KMS-11 (cell line): ENCODE measurements around the gene SPC24.

ENCODE experiments used
- H2AFZ ChIP-seq: fragments of 200-600 bp; sonication (generic); 2 replicates; pipeline ENCODE4 v1.6.1; 2016; ENCODE audit warnings: antibody characterized with exemption, mixed run types, low read depth
- H3K27ac ChIP-seq: fragments of 200-600 bp; sonication (generic); 2 replicates; pipeline ENCODE4 v1.6.1; 2016; ENCODE audit warnings: mild to moderate bottlenecking, mixed run types
- H3K27me3 ChIP-seq: fragments of 200-600 bp; sonication (generic); 2 replicates; pipeline ENCODE4 v1.6.1; 2017; ENCODE audit warnings: mild to moderate bottlenecking, low read depth, mixed run types, moderate library complexity; ENCODE audit not compliant: insufficient read depth
- H3K36me3 ChIP-seq: fragments of 200-600 bp; sonication (generic); 2 replicates; pipeline ENCODE4 v1.6.1; 2017; ENCODE audit warnings: mild to moderate bottlenecking, mixed run types; ENCODE audit not compliant: insufficient read depth
- H3K4me1 ChIP-seq: fragments of 200-600 bp; sonication (generic); 2 replicates; pipeline ENCODE4 v1.6.1; 2016; ENCODE audit warnings: mild to moderate bottlenecking, low read depth, mixed run types; ENCODE audit not compliant: poor library complexity, severe bottlenecking
- H3K4me2 ChIP-seq: fragments of 200-600 bp; sonication (generic); 2 replicates; pipeline ENCODE4 v1.7.0; 2016; ENCODE audit warnings: mild to moderate bottlenecking, mixed run types
- H3K4me3 ChIP-seq: fragments of 200-600 bp; sonication (generic); IDR thresholded peaks from 2 replicates; pipeline ENCODE4 v1.6.1; 2017; ENCODE audit warnings: low read depth, low read length, mixed read lengths; ENCODE audit not compliant: insufficient read depth
- H3K79me2 ChIP-seq: fragments of 200-600 bp; sonication (generic); 2 replicates; pipeline ENCODE4 v1.6.1; 2016; ENCODE audit warnings: low read depth, mixed run types; ENCODE audit not compliant: insufficient read depth
- H3K9ac ChIP-seq: fragments of 200-600 bp; sonication (generic); 2 replicates; pipeline ENCODE4 v1.6.1; 2016; ENCODE audit warnings: mild to moderate bottlenecking, mixed run types
- H4K20me1 ChIP-seq: fragments of 200-600 bp; sonication (generic); 2 replicates; pipeline ENCODE4 v1.6.1; 2016; ENCODE audit warnings: mild to moderate bottlenecking, mixed run types; ENCODE audit not compliant: insufficient read depth
- CTCF ChIP-seq: fragments of 200-600 bp; sonication (generic); conservative IDR thresholded peaks from 2 replicates; pipeline ENCODE4 v1.6.1; 2017; ENCODE audit warnings: low read depth, mild to moderate bottlenecking, antibody characterized with exemption, low read length, moderate library complexity, mixed read lengths

SPC24 gene

GRCh38 chr19:11192957-11193939, 37.7 kb upstream of the SPC24 start:
- Histone ChIP-seq H3K9ac (no peak overlapping the region), H3K4me2 (no peak overlapping the region), H2AFZ (no peak overlapping the region), H3K27ac (no peak overlapping the region), H3K79me2 (no peaks in the 10 kb centered on the region), H3K27me3 (no peaks in the 10 kb centered on the region), H4K20me1 (no peaks in the 10 kb centered on the region), H3K36me3 (no peaks in the 10 kb centered on the region), H3K4me1 (peaks cover 5% of the 10 kb centered on the region), H3K4me3 (no peak overlapping the region)
- no peak for TF ChIP-seq CTCF

- Histone ChIP-seq H3K4me1 (no peaks in the 10 kb centered on the region), H3K4me3 (no peak overlapping the region), H3K9ac (no peak overlapping the region), H3K4me2 (no peak overlapping the region), H3K27ac (no peak overlapping the region), H3K27me3 (no peaks in the 10 kb centered on the region), H2AFZ (no peak overlapping the region), H3K36me3 (no peaks in the 10 kb centered on the region), H4K20me1 (no peaks in the 10 kb centered on the region), H3K79me2 (no peaks in the 10 kb centered on the region)
- no peak for TF ChIP-seq CTCF
These were observed 36.4 kb upstream of the SPC24 start for GRCh38 chr19:11191934-11192333.

GRCh38 chr19:11191273-11191755, 35.7 kb upstream of the SPC24 start:
- Histone ChIP-seq H3K27ac (no peak overlapping the region), H3K79me2 (no peaks in the 10 kb centered on the region), H3K4me1 (no peaks in the 10 kb centered on the region), H3K4me3 (no peak overlapping the region), H3K9ac (no peak overlapping the region), H2AFZ (no peak overlapping the region), H3K36me3 (no peaks in the 10 kb centered on the region), H3K27me3 (no peaks in the 10 kb centered on the region), H3K4me2 (no peak overlapping the region), H4K20me1 (no peaks in the 10 kb centered on the region)
- TF ChIP-seq CTCF, result no peak

- Histone ChIP-seq H4K20me1 (no peaks in the 10 kb centered on the region), H3K27ac (no peak overlapping the region), H2AFZ (no peak overlapping the region), H3K4me3 (no peak overlapping the region), H3K9ac (no peak overlapping the region), H3K79me2 (no peaks in the 10 kb centered on the region), H3K4me2 (no peak overlapping the region), H3K36me3 (no peaks in the 10 kb centered on the region), H3K27me3 (no peaks in the 10 kb centered on the region), H3K4me1 (no peaks in the 10 kb centered on the region)
- no peak for TF ChIP-seq CTCF
These were observed 34.9 kb upstream of the SPC24 start for GRCh38 chr19:11190501-11190900.
